ENCODE data around the gene SLC13A2.

SLC13A2 gene

DNA sequence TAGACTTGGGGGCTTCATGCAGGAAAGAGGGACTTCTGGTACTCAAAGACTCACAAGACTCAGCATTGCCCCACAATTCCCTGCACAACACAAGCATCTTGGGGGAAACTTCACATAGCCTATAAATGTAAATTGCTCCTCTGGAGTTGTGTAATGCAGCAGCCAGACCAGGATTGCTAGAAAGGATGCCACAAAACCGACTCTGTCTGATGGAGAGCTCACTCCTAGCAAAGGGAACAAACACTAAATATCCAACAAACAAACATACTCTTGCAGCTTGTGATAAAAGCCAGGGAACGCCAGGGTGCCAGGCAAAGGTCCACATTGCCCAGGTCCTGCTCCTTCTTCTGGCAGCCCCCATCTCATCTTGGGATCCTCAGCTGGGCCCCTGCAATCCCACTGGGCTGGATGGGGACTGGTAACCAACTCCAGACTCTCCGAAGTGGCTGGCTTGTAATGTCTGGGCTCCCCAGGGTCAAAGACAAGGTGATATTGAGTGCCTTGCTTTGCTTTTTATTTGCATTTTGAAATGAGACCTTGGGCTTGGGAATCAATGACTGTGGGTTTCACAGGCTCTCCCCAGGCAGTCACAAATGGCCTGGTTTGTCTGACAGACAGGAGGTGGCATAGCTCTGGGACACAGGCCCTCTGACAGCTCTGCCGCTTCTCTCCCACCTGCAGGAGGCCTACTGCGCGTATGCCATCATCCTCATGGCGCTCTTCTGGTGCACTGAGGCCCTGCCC is 15.3 kb downstream of the SLC13A2 start:
- DNase-seq: no peak
- in situ Hi-C loops (cut with MboI; ENCODE audit: low pct_unique_long_range_greater_than_20kb, low sequenced_read_pairs): no loop called here

DNA sequence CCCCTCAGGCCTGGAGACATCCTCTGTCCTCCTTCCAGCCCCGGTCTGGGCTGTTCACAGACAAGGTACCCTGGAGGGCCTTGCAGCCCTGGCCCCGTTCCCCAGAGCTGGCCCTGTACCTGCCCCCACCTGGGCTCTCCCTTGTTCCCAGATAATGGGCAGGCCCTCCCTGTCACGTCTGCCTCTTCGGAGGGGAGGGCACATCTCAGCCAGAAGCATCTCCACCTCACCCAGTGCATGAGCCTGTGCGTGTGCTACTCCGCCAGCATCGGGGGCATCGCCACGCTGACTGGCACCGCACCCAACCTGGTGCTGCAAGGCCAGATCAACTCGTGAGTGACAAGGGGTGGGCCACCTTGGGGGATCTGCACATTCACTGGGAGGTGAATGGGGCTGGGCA is 17.8 kb downstream of the SLC13A2 start:
- no peak for DNase-seq
- in situ Hi-C loops (cut with MboI; ENCODE audit: low pct_unique_long_range_greater_than_20kb, low sequenced_read_pairs): loop anchor here (10.0 kb wide), 1 partner anchor 54 kb away; no protein-coding TSS in a partner anchor

DNA sequence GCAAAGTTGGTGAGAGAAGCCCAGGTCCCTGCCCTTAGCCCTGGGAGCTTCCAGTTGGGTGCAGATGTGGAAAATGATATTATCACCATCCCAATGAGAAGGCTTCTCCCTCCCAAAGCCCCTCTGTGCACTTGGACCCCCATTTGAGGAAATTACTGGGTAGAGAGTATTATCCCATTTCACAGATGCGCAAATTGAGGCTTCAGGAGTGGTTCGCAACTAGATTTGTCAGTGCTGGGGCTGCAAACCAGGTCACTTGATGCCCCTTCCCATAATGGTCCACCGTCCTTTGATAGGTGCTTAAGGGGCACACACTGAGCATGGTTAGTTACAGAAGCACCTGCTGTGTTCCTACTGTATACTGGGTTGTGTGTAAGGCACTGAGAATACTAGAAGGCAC is 18.4 kb downstream of the SLC13A2 start:
- in situ Hi-C loops (cut with MboI; ENCODE audit: low pct_unique_long_range_greater_than_20kb, low sequenced_read_pairs): loop anchor here (10.0 kb wide), 1 partner anchor 53 kb away; no protein-coding TSS in a partner anchor
- DNase-seq: no peak

GRCh38 chr17:28492352-28493310 is 19.2 kb downstream of the SLC13A2 start:
- DNase-seq: no peak
- in situ Hi-C loops (cut with MboI; ENCODE audit: low pct_unique_long_range_greater_than_20kb, low sequenced_read_pairs): loop anchor here (10.0 kb wide), 1 partner anchor 52 kb away; no protein-coding TSS in a partner anchor

DNA sequence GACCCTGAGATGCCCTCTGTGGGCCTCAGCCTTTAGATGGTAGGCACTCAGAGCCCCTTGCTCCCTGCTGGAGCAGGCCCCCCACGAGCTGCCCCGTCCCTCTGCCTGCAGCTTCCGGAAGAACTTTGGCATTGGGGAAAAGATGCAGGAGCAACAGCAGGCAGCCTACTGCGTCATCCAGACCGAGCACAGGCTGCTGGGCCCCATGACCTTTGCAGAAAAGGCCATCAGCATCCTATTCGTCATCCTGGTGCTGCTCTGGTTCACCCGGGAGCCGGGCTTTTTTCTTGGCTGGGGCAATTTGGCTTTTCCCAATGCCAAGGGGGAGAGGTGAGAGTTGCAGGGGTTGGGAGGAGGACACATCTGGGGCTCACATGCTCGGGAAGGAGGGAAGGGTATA is 20.0 kb downstream of the SLC13A2 start:
- DNase-seq: no peak
- in situ Hi-C loops (cut with MboI; ENCODE audit: low pct_unique_long_range_greater_than_20kb, low sequenced_read_pairs): loop anchor here (10.0 kb wide), 1 partner anchor 51 kb away; no protein-coding TSS in a partner anchor

DNA sequence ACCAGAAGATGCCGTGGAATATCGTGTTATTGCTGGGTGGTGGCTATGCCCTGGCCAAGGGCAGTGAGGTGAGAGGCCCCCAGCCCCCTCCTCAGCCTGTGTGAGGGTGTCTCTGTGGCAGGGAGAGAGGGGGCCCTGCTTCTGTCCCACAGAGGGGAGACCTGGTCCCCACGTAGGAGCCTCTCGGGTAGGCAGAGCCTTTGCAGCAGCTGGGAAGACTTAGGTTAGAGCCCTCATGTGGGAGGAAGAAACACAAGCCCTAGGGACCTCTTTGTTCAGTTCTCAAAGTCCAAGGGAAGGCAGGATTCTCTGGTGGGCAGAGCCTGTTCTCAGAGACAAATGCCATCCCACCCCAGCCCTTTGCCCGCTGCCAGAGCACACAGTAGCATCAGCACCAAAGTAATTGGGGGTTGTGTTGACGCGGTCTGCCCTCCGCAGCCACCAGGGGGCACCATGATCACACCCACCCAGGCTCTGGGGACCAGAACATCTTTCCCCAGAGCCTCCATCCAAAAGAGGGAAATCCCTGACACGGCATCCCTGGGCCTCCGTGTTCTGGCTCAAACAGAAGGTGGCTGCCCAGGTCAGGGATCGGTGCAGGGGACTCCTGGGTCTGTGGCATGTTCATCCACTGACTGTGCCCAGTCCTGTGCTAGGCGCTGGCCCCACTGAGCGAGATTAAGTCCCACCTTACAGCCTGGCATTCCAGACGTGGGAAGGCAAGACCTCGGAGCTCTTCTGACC is 21.2 kb downstream of the SLC13A2 start:
- DNase-seq: peak; percentile 78
- in situ Hi-C loops (cut with MboI; ENCODE audit: low pct_unique_long_range_greater_than_20kb, low sequenced_read_pairs): loop anchor here (10.0 kb wide), 1 partner anchor 50 kb away; no protein-coding TSS in a partner anchor

- in situ Hi-C loops (cut with MboI; ENCODE audit: low pct_unique_long_range_greater_than_20kb, low sequenced_read_pairs): loop anchor here (10.0 kb wide), 1 partner anchor 49 kb away; no protein-coding TSS in a partner anchor
- DNase-seq: no peak
Measured at GRCh38 chr17:28495635-28496034, 22.2 kb downstream of the SLC13A2 start.

DNA sequence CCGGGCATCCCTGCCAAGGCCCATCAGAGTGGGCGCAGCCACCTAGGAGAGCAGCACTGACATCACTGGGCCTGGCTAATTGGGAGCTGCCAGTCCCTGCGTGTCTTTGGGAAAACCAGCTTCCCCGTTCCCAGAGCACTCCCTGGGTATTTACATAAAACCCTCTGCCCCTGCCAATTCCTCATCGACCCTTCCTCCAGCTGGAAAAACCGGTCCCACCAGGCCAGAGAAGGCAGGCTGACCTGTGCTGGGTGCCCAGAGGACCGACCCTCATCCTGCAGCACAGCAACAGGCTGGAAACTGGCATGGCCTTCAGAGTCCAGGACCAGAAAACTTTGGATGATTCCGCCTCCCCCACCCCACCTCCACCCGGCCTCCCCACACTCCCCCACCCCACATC is 24.5 kb downstream of the SLC13A2 start:
- no peak for DNase-seq
- in situ Hi-C loops (cut with MboI; ENCODE audit: low pct_unique_long_range_greater_than_20kb, low sequenced_read_pairs): loop anchor here (10.0 kb wide), 1 partner anchor 47 kb away; no protein-coding TSS in a partner anchor

- DNase-seq: no peak
- in situ Hi-C loops (cut with MboI; ENCODE audit: low pct_unique_long_range_greater_than_20kb, low sequenced_read_pairs): loop anchor here (10.0 kb wide), 1 partner anchor 46 kb away; no protein-coding TSS in a partner anchor
Measured at GRCh38 chr17:28498652-28499363, 25.4 kb downstream of the SLC13A2 start.

- DNase-seq: no peak
- in situ Hi-C loops (cut with MboI; ENCODE audit: low pct_unique_long_range_greater_than_20kb, low sequenced_read_pairs): loop anchor here (10.0 kb wide), 1 partner anchor 45 kb away; no protein-coding TSS in a partner anchor
Measured at GRCh38 chr17:28499364-28499664, 25.9 kb downstream of the SLC13A2 start.

- no peak for DNase-seq
- in situ Hi-C loops (cut with MboI; ENCODE audit: low pct_unique_long_range_greater_than_20kb, low sequenced_read_pairs): loop anchor here (10.0 kb wide), 1 partner anchor 45 kb away; no protein-coding TSS in a partner anchor
Measured at GRCh38 chr17:28499684-28500357, 26.4 kb downstream of the SLC13A2 start.

DNA sequence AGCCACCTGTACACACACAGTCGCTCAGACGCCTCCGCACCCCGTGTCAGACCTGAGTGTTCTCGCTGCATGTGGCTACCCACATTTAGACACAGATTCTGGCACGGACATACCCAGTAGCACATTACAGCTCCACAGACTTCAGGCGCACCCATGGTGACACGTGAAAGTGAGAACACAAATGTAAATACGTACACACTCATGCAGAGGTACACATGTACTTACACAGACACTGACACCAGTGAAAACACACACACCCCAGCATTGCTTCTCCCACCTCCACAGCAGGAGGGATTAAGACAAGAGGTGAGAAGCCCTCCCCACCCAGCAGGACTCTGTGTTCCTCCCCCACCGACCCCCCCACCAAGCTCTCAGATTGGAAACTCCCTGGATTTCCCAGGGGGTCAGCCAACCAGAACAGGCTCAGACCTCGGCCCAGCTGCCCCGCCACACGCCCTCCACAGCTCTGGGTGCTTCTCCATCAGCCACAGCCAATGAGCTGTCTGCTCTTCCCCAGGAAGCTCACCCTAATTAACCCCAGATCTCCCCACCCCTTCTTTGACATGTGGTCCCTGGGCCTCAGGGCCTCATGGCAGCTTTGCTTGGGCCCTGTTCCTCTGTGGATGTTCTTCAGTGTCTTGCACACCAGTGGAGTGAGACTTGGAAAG is 27.4 kb downstream of the SLC13A2 start:
- DNase-seq: no peak

DNA sequence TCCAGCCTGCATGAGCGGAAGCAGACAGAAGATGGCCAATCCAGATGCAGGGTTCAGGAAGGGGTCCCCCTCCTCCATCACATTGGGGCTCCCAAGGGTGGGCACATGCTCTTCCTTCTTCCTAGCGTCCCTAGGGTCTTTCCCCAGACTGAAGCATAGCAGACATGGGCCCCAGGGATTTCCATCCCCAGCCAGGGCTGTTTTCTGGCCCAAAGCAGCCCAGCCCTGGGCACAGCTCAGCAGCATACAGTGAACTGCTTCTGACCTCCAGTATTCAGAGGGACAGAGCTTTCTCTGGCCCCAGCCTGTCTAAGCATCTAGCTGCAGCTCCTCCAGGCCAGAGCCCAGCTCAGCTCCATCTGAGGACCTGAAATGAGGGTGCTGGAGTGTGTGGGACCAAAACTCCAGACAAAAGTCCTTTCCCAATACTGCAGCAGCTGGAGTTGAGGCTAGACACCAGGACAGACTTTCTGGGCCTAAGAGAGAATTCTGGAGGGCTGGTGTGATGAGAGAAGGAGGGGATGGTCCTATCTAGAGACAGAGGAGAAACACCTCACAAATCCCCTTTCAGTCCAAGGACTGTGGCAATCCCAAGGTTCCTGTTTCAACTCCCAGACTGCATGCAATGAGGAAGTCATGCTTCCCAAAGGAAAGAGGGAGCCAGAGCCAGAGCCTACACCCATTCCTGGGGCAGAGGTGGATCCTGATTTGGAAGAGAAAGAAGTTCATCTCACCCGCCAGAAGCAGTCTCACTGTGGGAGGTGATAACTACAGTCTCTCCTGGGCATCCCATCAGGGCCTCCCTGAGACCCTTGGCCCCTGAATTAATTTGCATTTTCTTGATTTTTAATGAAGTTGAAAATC is 28.2 kb downstream of the SLC13A2 start:
- in situ Hi-C loops (cut with MboI; ENCODE audit: low pct_unique_long_range_greater_than_20kb, low sequenced_read_pairs): no loop called here

More for the DNA sequence above, 27.4 kb downstream of the SLC13A2 start:
- in situ Hi-C loops (cut with MboI; ENCODE audit: low pct_unique_long_range_greater_than_20kb, low sequenced_read_pairs): no loop called here

GRCh38 chr17:28503420-28503819 is 30.0 kb downstream of the SLC13A2 start:
- in situ Hi-C loops (cut with MboI; ENCODE audit: low pct_unique_long_range_greater_than_20kb, low sequenced_read_pairs): no loop called here
- no peak for DNase-seq

More for the DNA sequence above, 28.2 kb downstream of the SLC13A2 start:
- DNase-seq: no peak

GRCh38 chr17:28505986-28506665 is 32.7 kb downstream of the SLC13A2 start, which contains the start of gene FOXN1:
FOXN1 (plus strand) TSS chr17:28506348; CDS start chr17:28523970, 17,622 bp downstream.
- in situ Hi-C loops (cut with MboI; ENCODE audit: low pct_unique_long_range_greater_than_20kb, low sequenced_read_pairs): no loop called here
- no peak for DNase-seq

Measured in KBM-7 (cell line).